ENCODE results near the gene CEACAM20. TPM values are rescaled to one million over a fixed set of nuclear protein-coding genes. Genes with fewer than 3 reads are reported as not detected.
A peak's percentile ranks its signal among the peaks of the same experiment; 100 is the strongest.

The CEACAM20 gene
- total and polyA plus RNA-seq, 2 donors from 2014 or later = not detected

DNA sequence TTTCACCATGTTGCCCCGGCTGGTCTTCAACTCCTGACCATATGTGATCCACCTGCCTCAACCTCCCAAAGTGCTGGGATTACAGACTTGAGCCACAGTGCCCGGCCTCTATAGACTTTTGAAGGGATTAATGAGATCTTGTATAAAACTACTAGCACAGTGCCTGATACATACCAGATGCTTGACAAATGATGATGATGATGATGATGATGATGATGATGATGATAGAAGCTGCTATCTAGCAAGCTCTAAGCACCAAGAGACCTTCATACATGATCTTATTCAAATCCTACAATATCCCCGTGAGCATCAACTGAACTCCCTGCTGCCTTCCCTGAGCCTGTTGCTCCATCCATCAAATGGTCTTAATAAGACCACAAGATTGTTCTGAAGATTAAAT, 14.4 kb downstream of the CEACAM20 start:
- FAIRE-seq (no peak), DNase-seq (no peak)
- H3K4me3 ChIP-seq (ENCODE audit: low read length in 3 of 3) = no peak overlapping the region
- no peaks in the 10 kb centered on the region for H3K36me3 ChIP-seq (ENCODE audit: control insufficient read depth in 2 of 3, insufficient read depth in 3 of 3, low read length in 3 of 3)
- no peaks in the 10 kb centered on the region for H3K9me3 ChIP-seq (ENCODE audit: control insufficient read depth in 2 of 3, insufficient read depth in 1 of 3, low read length in 3 of 3)
- H3K4me1 ChIP-seq (ENCODE audit: control insufficient read depth in 2 of 3, insufficient read depth in 2 of 3, low read depth in 1 of 3, low read length in 3 of 3) = no peaks in the 10 kb centered on the region
- no peak overlapping the region for H3K27ac ChIP-seq (ENCODE audit: low read depth in 2 of 2, low read length in 2 of 2)
- H3K27me3 ChIP-seq (ENCODE audit: control insufficient read depth, insufficient read depth, low read length) = peaks cover 2% of the 10 kb centered on the region
- H3K9ac ChIP-seq (ENCODE audit: low read length in 3 of 3) = no peak overlapping the region
- TF ChIP-seq, protein P1, sequence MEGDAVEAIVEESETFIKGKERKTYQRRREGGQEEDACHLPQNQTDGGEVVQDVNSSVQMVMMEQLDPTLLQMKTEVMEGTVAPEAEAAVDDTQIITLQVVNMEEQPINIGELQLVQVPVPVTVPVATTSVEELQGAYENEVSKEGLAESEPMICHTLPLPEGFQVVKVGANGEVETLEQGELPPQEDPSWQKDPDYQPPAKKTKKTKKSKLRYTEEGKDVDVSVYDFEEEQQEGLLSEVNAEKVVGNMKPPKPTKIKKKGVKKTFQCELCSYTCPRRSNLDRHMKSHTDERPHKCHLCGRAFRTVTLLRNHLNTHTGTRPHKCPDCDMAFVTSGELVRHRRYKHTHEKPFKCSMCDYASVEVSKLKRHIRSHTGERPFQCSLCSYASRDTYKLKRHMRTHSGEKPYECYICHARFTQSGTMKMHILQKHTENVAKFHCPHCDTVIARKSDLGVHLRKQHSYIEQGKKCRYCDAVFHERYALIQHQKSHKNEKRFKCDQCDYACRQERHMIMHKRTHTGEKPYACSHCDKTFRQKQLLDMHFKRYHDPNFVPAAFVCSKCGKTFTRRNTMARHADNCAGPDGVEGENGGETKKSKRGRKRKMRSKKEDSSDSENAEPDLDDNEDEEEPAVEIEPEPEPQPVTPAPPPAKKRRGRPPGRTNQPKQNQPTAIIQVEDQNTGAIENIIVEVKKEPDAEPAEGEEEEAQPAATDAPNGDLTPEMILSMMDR (IDR thresholded peaks at IDR 0.05; ENCODE audit: borderline replicate concordance, extremely low read depth, insufficient read depth) = no peak
- intact Hi-C loops (cut with DNase I) = no loop called here

DNA sequence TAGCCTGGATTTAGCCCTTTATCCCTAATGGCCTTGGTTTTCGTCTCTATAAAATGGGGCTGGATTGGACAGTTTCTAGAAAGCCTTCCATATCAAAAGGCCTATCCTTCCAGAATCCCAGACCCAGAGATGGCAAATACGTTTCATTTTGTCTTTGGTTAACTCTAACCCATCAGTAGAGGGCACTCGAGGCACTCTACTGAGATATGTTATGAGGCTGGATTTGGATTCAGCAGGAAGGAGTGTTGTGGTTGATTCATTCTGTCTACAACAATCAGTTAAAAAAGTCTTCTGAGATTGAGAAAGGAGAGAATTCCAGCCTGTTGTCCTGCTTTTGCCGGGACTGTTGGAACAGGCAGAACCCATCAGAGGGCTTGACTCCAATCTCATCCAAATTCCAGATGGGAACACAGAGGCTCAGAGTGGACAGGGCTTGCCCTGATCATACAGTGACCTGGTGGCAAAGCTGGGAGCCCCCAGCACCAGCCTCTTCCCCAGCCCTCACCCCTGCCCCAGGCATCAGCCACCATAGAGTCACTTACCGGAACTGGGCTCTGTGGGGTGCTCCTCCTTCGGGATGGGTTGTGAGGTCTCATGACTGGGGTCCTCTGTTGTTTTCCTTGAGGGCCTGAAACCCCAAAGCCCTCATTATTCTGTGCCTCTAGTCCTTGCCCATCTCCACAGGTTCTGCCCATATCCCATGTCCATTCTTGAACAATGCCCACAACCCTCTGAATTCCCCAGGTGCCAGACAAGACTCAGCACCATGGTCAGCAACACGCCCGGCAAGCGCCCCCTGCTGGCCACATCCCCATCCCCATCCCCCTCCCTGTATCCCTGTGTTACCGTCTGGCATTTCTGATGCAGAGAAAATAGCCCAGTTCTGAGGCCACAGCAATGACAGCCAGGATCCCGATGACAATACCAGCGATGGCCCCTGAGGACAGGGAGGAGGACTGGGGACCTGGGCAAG, 16.9 kb downstream of the CEACAM20 start:
- FAIRE-seq (no peak), DNase-seq (peak in 3 of 5 donors; percentile 20 to 53 (median 42))

DNA sequence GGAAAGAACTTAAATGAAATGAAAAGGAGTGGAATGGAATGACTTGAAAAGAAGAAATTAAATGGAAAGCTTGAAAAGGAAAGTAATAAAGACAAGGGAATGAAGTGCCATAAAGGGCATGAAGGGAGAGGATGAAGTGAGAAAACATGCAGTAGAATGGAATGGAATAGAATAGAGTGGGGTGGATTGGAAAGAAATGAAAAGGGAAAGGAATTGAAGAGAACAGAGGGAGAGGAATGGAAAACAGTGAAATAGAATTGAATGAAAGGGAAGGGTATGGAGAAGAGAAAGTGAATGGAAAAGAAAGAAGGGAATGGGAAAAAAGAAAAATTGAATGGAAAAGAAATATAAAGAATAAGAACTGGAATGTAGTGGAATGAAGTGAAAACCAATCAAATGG, 20.0 kb downstream of the CEACAM20 start:
- Histone ChIP-seq H3K4me1 (ENCODE audit: control insufficient read depth in 2 of 3, insufficient read depth in 2 of 3, low read depth in 1 of 3, low read length in 3 of 3) (no peaks in the 10 kb centered on the region), H3K9me3 (ENCODE audit: control insufficient read depth in 2 of 3, insufficient read depth in 1 of 3, low read length in 3 of 3) (peaks cover 0 to 2% (median 0%) of the 10 kb centered on the region in 3 donors), H3K4me3 (ENCODE audit: low read length in 3 of 3) (no peak overlapping the region), H3K27me3 (ENCODE audit: control insufficient read depth, insufficient read depth, low read length) (no peaks in the 10 kb centered on the region), H3K27ac (ENCODE audit: low read depth in 2 of 2, low read length in 2 of 2) (no peak overlapping the region), H3K36me3 (ENCODE audit: control insufficient read depth in 2 of 3, insufficient read depth in 3 of 3, low read length in 3 of 3) (no peaks in the 10 kb centered on the region), H3K9ac (ENCODE audit: low read length in 3 of 3) (no peak overlapping the region)
- TF ChIP-seq, protein P1 (IDR thresholded peaks at IDR 0.05; ENCODE audit: borderline replicate concordance, extremely low read depth, insufficient read depth) = no peak
- DNase-seq (no peak), FAIRE-seq (no peak)
- intact Hi-C loops (cut with DNase I) = no loop called here

More for the DNA sequence above, 16.9 kb downstream of the CEACAM20 start:
- Histone ChIP-seq H3K36me3 (ENCODE audit: control insufficient read depth in 2 of 3, insufficient read depth in 3 of 3, low read length in 3 of 3) (no peaks in the 10 kb centered on the region), H3K9me3 (ENCODE audit: control insufficient read depth in 2 of 3, insufficient read depth in 1 of 3, low read length in 3 of 3) (peaks cover 0 to 2% (median 0%) of the 10 kb centered on the region in 3 donors), H3K4me3 (ENCODE audit: low read length in 3 of 3) (no peak overlapping the region), H3K27ac (ENCODE audit: low read depth in 2 of 2, low read length in 2 of 2) (no peak overlapping the region), H3K9ac (ENCODE audit: low read length in 3 of 3) (no peak overlapping the region), H3K4me1 (ENCODE audit: control insufficient read depth in 2 of 3, insufficient read depth in 2 of 3, low read depth in 1 of 3, low read length in 3 of 3) (no peaks in the 10 kb centered on the region), H3K27me3 (ENCODE audit: control insufficient read depth, insufficient read depth, low read length) (peaks cover 2% of the 10 kb centered on the region)
- intact Hi-C loops (cut with DNase I) = no loop called here
- TF ChIP-seq, protein P1 (IDR thresholded peaks at IDR 0.05; ENCODE audit: borderline replicate concordance, extremely low read depth, insufficient read depth) = no peak

Data from kidney (tissue), 14 donors.